K562 (cell line): ENCODE results near the gene BASP1. TPM values are rescaled to one million over a fixed set of nuclear protein-coding genes. Genes with fewer than 3 reads are reported as not detected.

Experiments used
- ATAC-seq: fragments of 200-7000 bp; cut with Tn5 transposase; 3 replicates; pipeline ENCODE4 v1.9.1; 2020; ENCODE audit warnings: moderate library complexity
- BruUV-seq: library from RNA; stranded (reverse); fragments of 400-500 nt; replicated peaks from 2 replicates; lab custom pipeline; 2021; lab: Mats Ljungman, UMichigan
- CTCF ChIA-PET: fragments of 300-600 bp; formaldehyde crosslinking; extraction: SDS; loops from one replicate; lab custom pipeline; 2021; ENCODE audit warnings: low intra/inter-chr PET ratio; lab: Yijun Ruan, JAX
- POLR2A ChIA-PET: fragments of 300-600, 350-650 bp; sonication (Branson Sonifier 250); formaldehyde crosslinking; extraction: SDS; loops from one replicate; lab custom pipeline; 2021; ENCODE audit warnings: antibody characterized with exemption, inconsistent platforms; lab: Yijun Ruan, JAX
- DNase-seq, 4 experiments: peaks; one replicate each; pipeline versions ENCODE4 v3.0.0 to v3.0.0-alpha.2; 2011 to 2018; ENCODE audit warnings: low spot score in 3 of 4, mixed read lengths in 3 of 4; ENCODE audit errors: extremely low read depth in 1 of 4
- FAIRE-seq: peaks from 2 replicates; lab custom pipeline; 2011; peaks lifted over from hg19 to GRCh38; lab: Jason Lieb, UNC
- H2AFZ ChIP-seq: 2 replicates; pipeline ENCODE4 v1.6.0; 2011; ENCODE audit warnings: low read depth, low read length, control low read depth, inconsistent platforms
- H3K27ac ChIP-seq: fragments of 200-600 bp; 3 replicates; pipeline ENCODE4 v1.8.0; 2011; ENCODE audit warnings: low read depth, mild to moderate bottlenecking, control low read depth, inconsistent platforms, low read length, moderate library complexity, mixed read lengths; ENCODE audit errors: extremely low read depth
- H3K27me3 ChIP-seq, 2 experiments: fragments of 300-600 bp in 1 of 2; 2 replicates in 1 of 2; 3 replicates in 1 of 2; pipeline versions ENCODE4 v1.6.0 to v1.8.0; 2011; ENCODE audit warnings: inconsistent platforms in 2 of 2, low read length in 2 of 2, mild to moderate bottlenecking in 1 of 2, mixed read lengths in 1 of 2, moderate library complexity in 1 of 2; ENCODE audit not compliant: control insufficient read depth in 2 of 2, insufficient read depth in 2 of 2
- H3K36me3 ChIP-seq: fragments of 300-600 bp; 3 replicates; pipeline ENCODE4 v1.8.0; 2011; ENCODE audit warnings: mild to moderate bottlenecking, low read length, inconsistent platforms; ENCODE audit not compliant: control insufficient read depth, insufficient read depth
- H3K4me1 ChIP-seq, 2 experiments: fragments of 200-600 bp in 1 of 2; replicated peaks in 1 of 2; 2 replicates in 1 of 2; 3 replicates in 1 of 2; pipeline versions ENCODE4 v1.5.1 to v1.8.0; 2011; ENCODE audit warnings: inconsistent platforms in 2 of 2, low read length in 2 of 2, mild to moderate bottlenecking in 1 of 2, mixed read lengths in 1 of 2, moderate library complexity in 1 of 2; ENCODE audit not compliant: control insufficient read depth in 2 of 2, insufficient read depth in 2 of 2
- H3K4me2 ChIP-seq: 2 replicates; pipeline ENCODE4 v1.6.1; 2011; ENCODE audit warnings: low read length, control low read depth, inconsistent platforms, mixed read lengths; ENCODE audit not compliant: insufficient read depth
- H3K4me3 ChIP-seq: fragments of 200-600 bp; sonication (generic), shearing (Covaris generic); 2 replicates; pipeline ENCODE4 v1.5.1; 2016; ENCODE audit warnings: control low read depth, inconsistent platforms
- H3K79me2 ChIP-seq: fragments of 200-600 bp; 3 replicates; pipeline ENCODE4 v1.8.0; 2011; ENCODE audit warnings: low read length, inconsistent platforms; ENCODE audit not compliant: control insufficient read depth, insufficient read depth
- H3K9ac ChIP-seq, 2 experiments: 2 replicates each; pipeline versions ENCODE4 v1.6.0 to v1.6.1; 2011; ENCODE audit warnings: low read depth in 2 of 2, low read length in 2 of 2, control low read depth in 1 of 2, inconsistent platforms in 1 of 2, mild to moderate bottlenecking in 1 of 2, mixed read lengths in 1 of 2; ENCODE audit not compliant: insufficient read depth in 1 of 2
- H3K9me1 ChIP-seq: one replicate; pipeline ENCODE4 v1.6.0; 2011; ENCODE audit warnings: inconsistent platforms, mild to moderate bottlenecking, low read length, moderate library complexity; ENCODE audit not compliant: control insufficient read depth, insufficient read depth
- H3K9me3 ChIP-seq: replicated peaks from 2 replicates; pipeline ENCODE4 v1.5.1; 2011; ENCODE audit warnings: low read depth, low read length, inconsistent platforms; ENCODE audit not compliant: control insufficient read depth, insufficient read depth
- H4K20me1 ChIP-seq: replicated peaks from 2 replicates; pipeline ENCODE4 v1.6.1; 2011; ENCODE audit warnings: low read length, inconsistent platforms, mixed read lengths; ENCODE audit not compliant: control insufficient read depth, insufficient read depth
- EHMT2 ChIP-seq: fragments of 450-650 bp; IDR thresholded peaks from 2 replicates; pipeline ENCODE4 v1.6.1; 2018; ENCODE audit warnings: antibody characterized with exemption
- GABPA ChIP-seq: fragments of 200-800 bp; sonication (Bioruptor generic); conservative IDR thresholded peaks from 2 replicates; pipeline ENCODE4 v1.6.1; 2016; ENCODE audit warnings: low read depth, missing genetic modification characterization, missing compliant biosample characterization
- GTF2A2 ChIP-seq: IDR thresholded peaks from 2 replicates; pipeline ENCODE4 v1.6.1; 2016; ENCODE audit warnings: mild to moderate bottlenecking, missing genetic modification characterization, missing compliant biosample characterization
- HDAC1 ChIP-seq, 2 experiments: fragments of 450-650 bp; IDR thresholded peaks; 2 replicates each; pipeline ENCODE4 v1.6.1; 2016 to 2017; ENCODE audit warnings: inconsistent platforms in 1 of 2, mild to moderate bottlenecking in 1 of 2, moderate library complexity in 1 of 2
- TFAM ChIP-seq: fragments of 250-450 bp; sonication (Bioruptor Pico); conservative IDR thresholded peaks from 2 replicates; pipeline ENCODE4 v1.5.0; 2021; ENCODE audit warnings: mild to moderate bottlenecking, moderate library complexity
- TFE3 ChIP-seq: fragments of 450-650 bp; formaldehyde crosslinking; IDR thresholded peaks from 2 replicates; pipeline ENCODE4 v1.4.0; 2020; ENCODE audit warnings: mild to moderate bottlenecking, mixed read lengths
- TOE1 ChIP-seq, 2 experiments: fragments of 450-650 bp in 1 of 2; sonication (generic) in 1 of 2; formaldehyde crosslinking in 1 of 2; IDR thresholded peaks; 2 replicates each; pipeline versions ENCODE4 v1.7.1 to v1.8.0; 2016 to 2022; ENCODE audit warnings: borderline replicate concordance in 2 of 2, mild to moderate bottlenecking in 2 of 2, antibody characterized with exemption in 1 of 2, inconsistent platforms in 1 of 2, low read depth in 1 of 2, missing genetic modification reagents in 1 of 2, moderate library complexity in 1 of 2
- ZC3H11A ChIP-seq: IDR thresholded peaks from 2 replicates; pipeline ENCODE4 v1.6.1; 2012; ENCODE audit warnings: low read depth, low read length, improper control_type of control experiment
- ZFP36 ChIP-seq: fragments of 150-350 bp; IDR thresholded peaks from 2 replicates; pipeline ENCODE4 v1.6.1; 2018; ENCODE audit warnings: low read length, low read depth; ENCODE audit not compliant: partially characterized antibody
- ZNF584 ChIP-seq: fragments of 200-800 bp; sonication (Bioruptor generic); IDR thresholded peaks from 2 replicates; pipeline ENCODE4 v1.6.1; 2016; ENCODE audit warnings: low read depth, mild to moderate bottlenecking, missing genetic modification characterization, missing compliant biosample characterization
- WGBS: fragments of 100-300 bp; shearing (Covaris generic); methylation state at CpG from one replicate; pipeline ENCODE4 v1.1.6; 2016; ENCODE audit warnings: low coverage, mixed read lengths; ENCODE audit not compliant: insufficient coverage; ENCODE audit errors: missing lambda C conversion rate; 5-methylcytosine and 5-hydroxymethylcytosine counted together
- in situ Hi-C: fragments of 300-500 bp; cut with MboI; formaldehyde crosslinking; loops from 4 replicates; pipeline ENCODE4 v1.15.0; 2018; ENCODE audit warnings: inconsistent platforms, mixed read lengths
- intact Hi-C: fragments of 100-400 bp; cut with micrococcal nuclease; formaldehyde crosslinking; loops from 2 replicates; pipeline ENCODE4 v1.14.2; 2022
- polyA plus RNA-seq, 8 experiments: library from polyadenylated mRNA; depleted of rRNA in 4 of 8; stranded (reverse) in 5 of 8; unstranded in 3 of 8; fragments of >200 nt; fragmentation: Nextera tagmentation in 2 of 8; fragmentation: Illumina TruSeq in 1 of 8; extraction: Ambion mirVana in 2 of 8; extraction: Trizol in 1 of 8; gene quantifications; 2 replicates each; pipeline versions ENCODE4 v1.2.1 to v1.2.3, GENCODE V29; 2011 to 2014; ENCODE audit warnings: inconsistent platforms in 1 of 8, missing spikeins in 1 of 8
- total RNA-seq, 7 experiments: library from RNA; depleted of rRNA in 6 of 7; stranded (reverse); fragments of >200 nt in 6 of 7; fragmentation: Illumina TruSeq in 2 of 7; extraction: Trizol in 2 of 7; gene quantifications; 2 replicates each; pipeline versions ENCODE4 v1.2.1 to v1.2.3, GENCODE V29; 2011 to 2021; ENCODE audit warnings: low replicate concordance in 1 of 7
- TF ChIP-seq, protein P1 (sequence below): fragments of 250-450 bp; sonication (Bioruptor Pico); IDR thresholded peaks from 2 replicates; pipeline ENCODE4 v1.8.0; 2021; ENCODE audit warnings: moderate library complexity, mild to moderate bottlenecking, inconsistent platforms
- TF ChIP-seq, protein P2 (sequence below): fragments of 450-650 bp; IDR thresholded peaks from 2 replicates; pipeline ENCODE4 v1.7.0; 2016; ENCODE audit warnings: borderline replicate concordance

Gene BASP1
- total and polyA plus RNA-seq, 9 of the 15 experiments (the other 6 are each of a cell fraction or from before 2014, with no cell fraction given) = 0.22 TPM; not detected in 8

DNA sequence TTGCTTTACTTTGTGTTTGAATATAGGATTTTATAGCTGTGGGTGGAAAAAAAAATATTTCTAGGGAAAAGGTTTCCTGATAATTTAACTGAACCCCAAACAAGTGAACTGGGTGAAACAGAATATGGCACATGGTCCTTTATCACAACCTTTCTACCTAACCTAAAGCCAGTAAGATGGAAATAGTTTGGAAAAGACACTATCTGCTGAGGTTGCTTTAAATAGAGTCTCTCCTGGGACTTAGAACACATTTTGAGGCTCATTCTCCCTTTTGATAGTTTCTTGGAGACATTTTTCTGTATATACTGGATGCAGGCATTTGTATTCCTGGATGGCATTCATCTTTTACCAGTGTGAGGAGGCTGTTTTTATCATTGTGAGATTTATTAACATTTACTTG lies 39.4 kb downstream of the BASP1 start:
- Histone ChIP-seq H3K36me3 (no peaks in the 10 kb centered on the region), H3K9ac (no peak overlapping the region), H3K4me2 (no peak overlapping the region), H3K9me3 (no peaks in the 10 kb centered on the region), H2AFZ (no peak overlapping the region), H3K9me1 (no peaks in the 10 kb centered on the region), H3K27me3 (no peaks in the 10 kb centered on the region), H4K20me1 (no peaks in the 10 kb centered on the region), H3K4me3 (no peak overlapping the region), H3K27ac (no peak overlapping the region), H3K4me1 (no peaks in the 10 kb centered on the region), H3K79me2 (no peaks in the 10 kb centered on the region)
- ChIA-PET POLR2A (no interaction called here), CTCF (no interaction called here)
- no peak for ATAC-seq
- intact Hi-C loops = no loop called here
- TF ChIP-seq EHMT2 = no peak
- in situ Hi-C loops = no loop called here
- BruUV-seq = no TSS peak
- no peak for DNase-seq
- no peak for FAIRE-seq

DNA sequence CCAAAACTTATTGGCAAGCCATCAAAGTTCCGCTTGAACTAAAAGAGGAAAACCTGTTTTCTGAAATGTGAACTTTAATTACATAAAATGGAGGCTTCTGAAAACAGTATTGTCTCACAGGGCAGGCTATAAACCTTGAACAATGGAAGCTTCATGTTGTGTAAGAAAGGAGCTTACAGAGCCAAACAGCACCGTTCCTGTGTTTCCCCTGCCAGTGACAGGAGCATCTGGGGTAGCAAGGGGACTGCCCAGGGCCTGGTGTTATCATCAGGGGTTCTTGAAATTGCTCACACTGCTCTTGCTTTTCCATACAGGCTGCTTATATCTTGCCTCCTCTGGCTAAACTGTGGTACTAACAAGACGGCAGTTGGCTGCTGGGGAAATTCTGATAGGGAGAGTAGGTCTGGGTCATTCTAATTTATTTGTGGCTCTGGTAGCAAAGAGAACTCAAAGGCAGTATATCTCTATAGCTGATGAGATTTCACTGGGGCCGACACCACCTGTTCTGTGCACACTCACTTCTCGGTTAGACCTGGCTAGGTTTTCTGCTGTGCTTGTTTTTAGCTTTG lies 40.4 kb downstream of the BASP1 start:
- 3% methylated on average over 5 of the region's 5 CpGs for WGBS
- Histone ChIP-seq H4K20me1 (no peaks in the 10 kb centered on the region), H3K9me1 (no peaks in the 10 kb centered on the region), H3K4me2 (no peak overlapping the region), H3K79me2 (no peaks in the 10 kb centered on the region), H3K27me3 (no peaks in the 10 kb centered on the region), H2AFZ (no peak overlapping the region), H3K36me3 (no peaks in the 10 kb centered on the region), H3K4me1 (no peaks in the 10 kb centered on the region), H3K9me3 (no peaks in the 10 kb centered on the region), H3K27ac (no peak overlapping the region), H3K9ac (no peak overlapping the region), H3K4me3 (no peak overlapping the region)
- intact Hi-C loops (no loop called here), in situ Hi-C loops (no loop called here)
- FAIRE-seq (no peak), DNase-seq (no peak), ATAC-seq (no peak)
- ChIA-PET POLR2A (no interaction called here), CTCF (no interaction called here)
- BruUV-seq = no TSS peak
- TF ChIP-seq HDAC1 (IDR thresholded peaks at IDR 0.05) (no peak), GTF2A2 (tag) (no peak), TFAM (CRISPR knock-in tag) (no peak), ZFP36 (no peak), GABPA (tag) (no peak), ZC3H11A (no peak), TFE3 (CRISPR knock-in tag) (no peak), TOE1 (IDR thresholded peaks at IDR 0.05; ENCODE audit: borderline replicate concordance) (no peak), TOE1 (CRISPR knock-in tag; IDR thresholded peaks at IDR 0.05; ENCODE audit: borderline replicate concordance, low read depth) (no peak), ZNF584 (CRISPR knock-in tag) (no peak)
- TF ChIP-seq, protein P1, sequence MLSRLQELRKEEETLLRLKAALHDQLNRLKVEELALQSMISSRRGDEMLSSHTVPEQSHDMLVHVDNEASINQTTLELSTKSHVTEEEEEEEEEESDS (CRISPR knock-in tag) = no peak
- TF ChIP-seq, protein P2, sequence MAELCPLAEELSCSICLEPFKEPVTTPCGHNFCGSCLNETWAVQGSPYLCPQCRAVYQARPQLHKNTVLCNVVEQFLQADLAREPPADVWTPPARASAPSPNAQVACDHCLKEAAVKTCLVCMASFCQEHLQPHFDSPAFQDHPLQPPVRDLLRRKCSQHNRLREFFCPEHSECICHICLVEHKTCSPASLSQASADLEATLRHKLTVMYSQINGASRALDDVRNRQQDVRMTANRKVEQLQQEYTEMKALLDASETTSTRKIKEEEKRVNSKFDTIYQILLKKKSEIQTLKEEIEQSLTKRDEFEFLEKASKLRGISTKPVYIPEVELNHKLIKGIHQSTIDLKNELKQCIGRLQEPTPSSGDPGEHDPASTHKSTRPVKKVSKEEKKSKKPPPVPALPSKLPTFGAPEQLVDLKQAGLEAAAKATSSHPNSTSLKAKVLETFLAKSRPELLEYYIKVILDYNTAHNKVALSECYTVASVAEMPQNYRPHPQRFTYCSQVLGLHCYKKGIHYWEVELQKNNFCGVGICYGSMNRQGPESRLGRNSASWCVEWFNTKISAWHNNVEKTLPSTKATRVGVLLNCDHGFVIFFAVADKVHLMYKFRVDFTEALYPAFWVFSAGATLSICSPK = no peak
